IMR-90 (cell line): ENCODE results near the gene EHBP1. TPM values are rescaled to one million over a fixed set of nuclear protein-coding genes. Genes with fewer than 3 reads are reported as not detected.

Experiments
- ATAC-seq: fragments of 200-7000 bp; cut with Tn5 transposase; 2 replicates; pipeline ENCODE4 v1.9.1; 2020; ENCODE audit warnings: low read depth, mild to moderate bottlenecking, moderate library complexity
- BruUV-seq: library from RNA; stranded (reverse); fragments of 400-500 nt; replicated peaks from 2 replicates; lab custom pipeline; 2021; lab: Mats Ljungman, UMichigan
- CTCF ChIA-PET: fragments of 300-600 bp; formaldehyde crosslinking; extraction: SDS; loops from one replicate; lab custom pipeline; 2021; ENCODE audit warnings: antibody characterized with exemption; lab: Yijun Ruan, JAX
- POLR2A ChIA-PET: fragments of 300-600 bp; sonication (Branson Sonifier 250); formaldehyde crosslinking; loops from one replicate; lab custom pipeline; 2022; ENCODE audit warnings: antibody characterized with exemption; ENCODE audit not compliant: unreplicated experiment; lab: Charles Lee
- DNase-seq: peaks from one replicate; pipeline ENCODE4 v3.0.0; 2013
- H2AFZ ChIP-seq: replicated peaks from 2 replicates; pipeline ENCODE3; 2013; ENCODE audit warnings: low read length, mild to moderate bottlenecking; ENCODE audit not compliant: poor library complexity
- H2AK5ac ChIP-seq: 2 replicates; pipeline ENCODE4 v1.6.1; 2013; ENCODE audit warnings: low read depth, low read length, inconsistent platforms
- H2AK9ac ChIP-seq: replicated peaks from 2 replicates; pipeline ENCODE3; 2013; ENCODE audit warnings: mild to moderate bottlenecking, low read depth, low read length, moderate library complexity; ENCODE audit not compliant: poor library complexity
- H2BK120ac ChIP-seq: 2 replicates; pipeline ENCODE4 v1.6.1; 2013; ENCODE audit warnings: low read depth, low read length, inconsistent platforms
- H2BK15ac ChIP-seq: 3 replicates; pipeline ENCODE4 v1.6.1; 2013; ENCODE audit warnings: low read depth, low read length, inconsistent platforms
- H2BK20ac ChIP-seq: 2 replicates; pipeline ENCODE4 v1.6.1; 2013; ENCODE audit warnings: low read depth, mild to moderate bottlenecking, inconsistent platforms, low read length, moderate library complexity
- H2BK5ac ChIP-seq: 2 replicates; pipeline ENCODE4 v1.6.1; 2013; ENCODE audit warnings: mild to moderate bottlenecking, low read depth, low read length, inconsistent platforms; ENCODE audit not compliant: poor library complexity, severe bottlenecking
- H3K14ac ChIP-seq: replicated peaks from 2 replicates; pipeline ENCODE4 v1.6.1; 2013; ENCODE audit warnings: low read depth, low read length, inconsistent platforms
- H3K18ac ChIP-seq: 2 replicates; pipeline ENCODE4 v1.6.1; 2013; ENCODE audit warnings: low read depth, low read length, control low read depth
- H3K23ac ChIP-seq: 2 replicates; pipeline ENCODE4 v1.6.1; 2013; ENCODE audit warnings: low read depth, low read length, inconsistent platforms
- H3K27ac ChIP-seq: 2 replicates; pipeline ENCODE4 v1.5.1; 2013; ENCODE audit warnings: mild to moderate bottlenecking, control low read depth, low read length; ENCODE audit not compliant: insufficient read depth
- H3K27me3 ChIP-seq: 2 replicates; pipeline ENCODE4 v1.6.1; 2013; ENCODE audit warnings: low read length; ENCODE audit not compliant: control insufficient read depth, insufficient read depth
- H3K36me3 ChIP-seq: 2 replicates; pipeline ENCODE4 v1.6.1; 2013; ENCODE audit warnings: low read length, mixed read lengths; ENCODE audit not compliant: control insufficient read depth, insufficient read depth
- H3K4ac ChIP-seq: 2 replicates; pipeline ENCODE4 v1.6.1; 2013; ENCODE audit warnings: low read depth, low read length, inconsistent platforms
- H3K4me1 ChIP-seq: 2 replicates; pipeline ENCODE4 v1.6.1; 2013; ENCODE audit warnings: low read length, mixed read lengths; ENCODE audit not compliant: control insufficient read depth, insufficient read depth
- H3K4me2 ChIP-seq: 2 replicates; pipeline ENCODE4 v1.6.1; 2013; ENCODE audit warnings: low read depth, mild to moderate bottlenecking, control low read depth, low read length, moderate library complexity
- H3K4me3 ChIP-seq: 2 replicates; pipeline ENCODE4 v1.5.1; 2013; ENCODE audit warnings: low read depth, mild to moderate bottlenecking, control low read depth, low read length, moderate library complexity; ENCODE audit not compliant: insufficient read depth
- H3K56ac ChIP-seq: 2 replicates; pipeline ENCODE4 v1.6.1; 2013; ENCODE audit warnings: low read length, inconsistent platforms; ENCODE audit not compliant: insufficient read depth; ENCODE audit errors: extremely low read depth
- H3K79me1 ChIP-seq, 2 experiments: 2 replicates each; pipeline ENCODE4 v1.6.1; 2013; ENCODE audit warnings: low read length in 2 of 2, inconsistent platforms in 1 of 2, low read depth in 1 of 2
- H3K9ac ChIP-seq: 2 replicates; pipeline ENCODE4 v1.6.1; 2013; ENCODE audit warnings: low read depth, low read length, control low read depth
- H3K9me1 ChIP-seq: 2 replicates; pipeline ENCODE4 v1.6.1; 2013; ENCODE audit warnings: low read length, inconsistent platforms; ENCODE audit not compliant: insufficient read depth
- H3K9me3 ChIP-seq: 2 replicates; pipeline ENCODE4 v1.6.1; 2013; ENCODE audit warnings: low read length; ENCODE audit not compliant: control insufficient read depth, insufficient read depth
- H4K20me1 ChIP-seq: 2 replicates; pipeline ENCODE4 v1.6.1; 2013; ENCODE audit warnings: low read length, inconsistent platforms; ENCODE audit not compliant: insufficient read depth
- H4K5ac ChIP-seq: 2 replicates; pipeline ENCODE4 v1.6.1; 2013; ENCODE audit warnings: mild to moderate bottlenecking, low read depth, low read length, control low read depth
- H4K8ac ChIP-seq, 2 experiments: 2 replicates each; pipeline ENCODE4 v1.6.1; 2013; ENCODE audit warnings: low read depth in 2 of 2, low read length in 2 of 2, control low read depth in 1 of 2, inconsistent platforms in 1 of 2
- H4K91ac ChIP-seq: 2 replicates; pipeline ENCODE4 v1.6.1; 2013; ENCODE audit warnings: low read depth, low read length, inconsistent platforms; ENCODE audit not compliant: insufficient read depth
- BHLHE40 ChIP-seq: fragments of 150-350 bp; IDR thresholded peaks from 2 replicates; pipeline ENCODE4 v1.6.1; 2016; ENCODE audit warnings: mild to moderate bottlenecking, low read depth, low read length
- FOS ChIP-seq: fragments of 150-350 bp; IDR thresholded peaks from 2 replicates; pipeline ENCODE4 v1.6.1; 2016; ENCODE audit warnings: low read depth, low read length
- MXI1 ChIP-seq: IDR thresholded peaks from 2 replicates; pipeline ENCODE4 v1.6.1; 2012; ENCODE audit warnings: low read depth, mild to moderate bottlenecking, low read length, moderate library complexity, borderline replicate concordance
- WGBS, 2 experiments: methylation state at CpG; one replicate each; pipeline versions ENCODE4 v1.1.5 to v1.1.7; 2013; ENCODE audit warnings: missing lambda C conversion rate in 2 of 2; ENCODE audit not compliant: insufficient read length in 1 of 2; ENCODE audit errors: extremely low coverage in 2 of 2; 5-methylcytosine and 5-hydroxymethylcytosine counted together
- dilution Hi-C: fragments of 300-500 bp; cut with HindIII; formaldehyde crosslinking; loops from one replicate; pipeline ENCODE4 v1.14.3; 2018; ENCODE audit warnings: low sequenced_read_pairs; ENCODE audit not compliant: unreplicated experiment
- in situ Hi-C: fragments of 300-500 bp; cut with MboI; formaldehyde crosslinking; loops from 3 replicates; pipeline ENCODE4 v1.14.3; 2019; ENCODE audit warnings: low sequenced_read_pairs, inconsistent platforms, mixed read lengths
- intact Hi-C: fragments of 100-400 bp; cut with micrococcal nuclease; formaldehyde crosslinking; loops from 2 replicates; pipeline ENCODE4 v1.10.0; 2022
- polyA plus RNA-seq, 3 experiments: library from polyadenylated mRNA; depleted of rRNA; stranded (reverse); fragments of >200 nt; gene quantifications; 2 replicates each; pipeline ENCODE4 v1.2.3, GENCODE V29; 2012; ENCODE audit warnings: low replicate concordance in 1 of 3
- total RNA-seq: library from RNA; depleted of rRNA; stranded (reverse); fragments of >200 nt; gene quantifications from 2 replicates; pipeline ENCODE4 v1.2.3, GENCODE V29; 2012
- TF ChIP-seq, protein P1 (sequence below): fragments of 150-350 bp; IDR thresholded peaks from 2 replicates; pipeline ENCODE4 v1.6.1; 2017; ENCODE audit warnings: mild to moderate bottlenecking, antibody characterized with exemption, low read length, low read depth
- TF ChIP-seq, protein P2 (sequence below): fragments of 150-350 bp; IDR thresholded peaks from 2 replicates; pipeline ENCODE4 v1.6.1; 2016; ENCODE audit warnings: low read depth, mild to moderate bottlenecking, low read length, moderate library complexity, borderline replicate concordance

EHBP1 gene
- total and polyA plus RNA-seq, 2 of the 4 experiments (the other 2 are of a cell fraction): 28.3 to 44.4 TPM

DNA sequence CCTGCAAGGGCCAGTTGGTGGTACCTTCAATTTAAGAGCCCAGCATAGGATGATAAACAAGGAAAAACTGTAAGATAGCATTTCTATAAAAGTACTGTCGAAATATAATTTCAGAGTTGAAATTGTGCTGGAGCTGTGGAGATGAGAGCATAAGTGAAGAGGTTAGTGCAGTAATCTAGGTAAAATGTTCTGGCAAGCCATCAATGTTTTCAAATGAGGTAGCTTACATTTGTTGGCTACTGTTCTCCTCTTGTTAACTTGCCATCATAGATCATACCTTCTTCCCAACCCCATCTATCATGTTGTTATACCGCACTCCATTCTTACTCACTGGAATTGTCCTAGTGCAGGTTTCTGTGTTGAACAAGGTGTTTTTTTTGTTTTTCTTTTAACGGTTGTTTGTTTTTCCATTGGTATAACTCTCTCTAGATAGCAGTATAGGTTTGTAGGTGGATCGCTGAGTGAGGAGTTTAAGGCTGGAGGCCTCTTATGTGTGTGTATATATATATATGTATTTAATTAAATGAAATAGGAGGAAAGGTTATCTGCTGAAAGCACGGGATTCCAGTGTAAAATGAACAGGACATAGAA is 40.5 kb downstream of the EHBP1 start:
- no peak overlapping the region for H4K91ac ChIP-seq
- POLR2A ChIA-PET: no interaction called here
- no peaks in the 10 kb centered on the region for H3K9me1 ChIP-seq
- no peak overlapping the region for H2AK5ac ChIP-seq
- no peak overlapping the region for H2AFZ ChIP-seq
- ATAC-seq (no peak), DNase-seq (no peak)
- H3K4me1 ChIP-seq: no peaks in the 10 kb centered on the region; the same call in 1 of the 2 replicates
- H4K8ac ChIP-seq: no peak overlapping the region
- BruUV-seq: no TSS peak
- H3K79me1 ChIP-seq: peaks cover 30 to 40% of the 10 kb centered on the region in 2 experiments
- dilution Hi-C loops (no loop called here), in situ Hi-C loops (no loop called here), intact Hi-C loops (loop anchor here (2.0 kb wide), 1 partner anchor 15 kb away; no protein-coding TSS in a partner anchor)
- no peak overlapping the region for H2BK5ac ChIP-seq
- no peak overlapping the region for H2AK9ac ChIP-seq
- H3K23ac ChIP-seq: no peak overlapping the region
- H3K9ac ChIP-seq: no peak overlapping the region
- H2BK15ac ChIP-seq: no peak overlapping the region
- no peak overlapping the region for H2BK120ac ChIP-seq
- CTCF ChIA-PET: no interaction called here
- H3K9me3 ChIP-seq: no peaks in the 10 kb centered on the region
- no peak overlapping the region for H4K5ac ChIP-seq
- H3K36me3 ChIP-seq: no peaks in the 10 kb centered on the region
- no peak overlapping the region for H3K27ac ChIP-seq
- no peak overlapping the region for H3K4ac ChIP-seq
- no peak overlapping the region for H3K4me2 ChIP-seq
- H3K14ac ChIP-seq: no peak overlapping the region
- peaks cover 22% of the 10 kb centered on the region; the same call in 1 of the 2 replicates for H4K20me1 ChIP-seq
- TF ChIP-seq MXI1: no peak
- TF ChIP-seq, protein P1, sequence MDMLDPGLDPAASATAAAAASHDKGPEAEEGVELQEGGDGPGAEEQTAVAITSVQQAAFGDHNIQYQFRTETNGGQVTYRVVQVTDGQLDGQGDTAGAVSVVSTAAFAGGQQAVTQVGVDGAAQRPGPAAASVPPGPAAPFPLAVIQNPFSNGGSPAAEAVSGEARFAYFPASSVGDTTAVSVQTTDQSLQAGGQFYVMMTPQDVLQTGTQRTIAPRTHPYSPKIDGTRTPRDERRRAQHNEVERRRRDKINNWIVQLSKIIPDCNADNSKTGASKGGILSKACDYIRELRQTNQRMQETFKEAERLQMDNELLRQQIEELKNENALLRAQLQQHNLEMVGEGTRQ: no peak
- TF ChIP-seq, protein P2, sequence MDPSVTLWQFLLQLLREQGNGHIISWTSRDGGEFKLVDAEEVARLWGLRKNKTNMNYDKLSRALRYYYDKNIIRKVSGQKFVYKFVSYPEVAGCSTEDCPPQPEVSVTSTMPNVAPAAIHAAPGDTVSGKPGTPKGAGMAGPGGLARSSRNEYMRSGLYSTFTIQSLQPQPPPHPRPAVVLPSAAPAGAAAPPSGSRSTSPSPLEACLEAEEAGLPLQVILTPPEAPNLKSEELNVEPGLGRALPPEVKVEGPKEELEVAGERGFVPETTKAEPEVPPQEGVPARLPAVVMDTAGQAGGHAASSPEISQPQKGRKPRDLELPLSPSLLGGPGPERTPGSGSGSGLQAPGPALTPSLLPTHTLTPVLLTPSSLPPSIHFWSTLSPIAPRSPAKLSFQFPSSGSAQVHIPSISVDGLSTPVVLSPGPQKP: no peak
- no peak for TF ChIP-seq FOS
- no peak for TF ChIP-seq BHLHE40
- no peak overlapping the region for H2BK20ac ChIP-seq
- no peak overlapping the region for H3K56ac ChIP-seq
- no peaks in the 10 kb centered on the region for H3K27me3 ChIP-seq
- H3K18ac ChIP-seq: no peak overlapping the region
- no CpG with 5 or more reads among the region's 5 CpGs for WGBS, 2 experiments
- no peak overlapping the region for H3K4me3 ChIP-seq
